MCF 10A (cell line): ENCODE data around the gene RAD51B. TPM values are rescaled to one million over a fixed set of nuclear protein-coding genes. Genes with fewer than 3 reads are reported as not detected.

Experiments
- BruUV-seq: library from RNA; stranded (reverse); fragments of 400-500 nt; replicated peaks from 2 replicates; lab custom pipeline; 2021; lab: Mats Ljungman, UMichigan
- CTCF ChIA-PET: fragments of 300-600 bp; sonication (Branson Sonifier 250); formaldehyde crosslinking; extraction: SDS; loops from one replicate; lab custom pipeline; 2021; ENCODE audit warnings: antibody characterized with exemption, inconsistent platforms; lab: Yijun Ruan, JAX
- POLR2A ChIA-PET: fragments of 300-600, 350-650 bp; sonication (Branson Sonifier 250); formaldehyde crosslinking; extraction: SDS; loops from one replicate; lab custom pipeline; 2020; ENCODE audit warnings: antibody characterized with exemption, inconsistent platforms; lab: Yijun Ruan, JAX
- DNase-seq: peaks from one replicate; pipeline ENCODE4 v3.0.0-alpha.2; 2018; ENCODE audit not compliant: unreplicated experiment
- H3K27ac Mint-ChIP-seq: one replicate; pipeline ENCODE4 v1.8.0; 2022; ENCODE audit warnings: mild to moderate bottlenecking, low read depth, mixed read lengths; ENCODE audit not compliant: unreplicated experiment
- H3K27me3 Mint-ChIP-seq: one replicate; pipeline ENCODE4 v1.8.0; 2022; ENCODE audit warnings: mixed read lengths; ENCODE audit not compliant: insufficient read depth, unreplicated experiment
- H3K36me3 Mint-ChIP-seq: one replicate; pipeline ENCODE4 v1.8.0; 2022; ENCODE audit warnings: mild to moderate bottlenecking, moderate library complexity, mixed read lengths; ENCODE audit not compliant: insufficient read depth, unreplicated experiment
- H3K4me1 Mint-ChIP-seq: one replicate; pipeline ENCODE4 v1.8.0; 2022; ENCODE audit warnings: mixed read lengths; ENCODE audit not compliant: insufficient read depth, unreplicated experiment
- H3K4me3 Mint-ChIP-seq: one replicate; pipeline ENCODE4 v1.8.0; 2022; ENCODE audit warnings: mild to moderate bottlenecking, moderate library complexity, mixed read lengths; ENCODE audit not compliant: unreplicated experiment
- H3K9me3 Mint-ChIP-seq: one replicate; pipeline ENCODE4 v1.8.0; 2022; ENCODE audit warnings: mixed read lengths; ENCODE audit not compliant: unreplicated experiment
- CTCF ChIP-seq: fragments of 200-600 bp; IDR thresholded peaks from one replicate; pipeline ENCODE4 v1.8.0; 2022; ENCODE audit warnings: antibody characterized with exemption, mild to moderate bottlenecking; ENCODE audit not compliant: unreplicated experiment
- intact Hi-C: fragments of 100-400 bp; cut with micrococcal nuclease; formaldehyde crosslinking; loops from 2 replicates; pipeline ENCODE4 v1.14.1; 2022
- total RNA-seq: library from RNA; stranded (reverse); gene quantifications from 2 replicates; pipeline ENCODE4 v1.2.3, GENCODE V29; 2022

The RAD51B gene
- total RNA-seq, 1 experiment from 2014 or later: 14.6 TPM

- Mint-ChIP-seq H3K9me3 (peaks cover 6% of the 10 kb centered on the region), H3K4me3 (no peak overlapping the region), H3K27me3 (no peaks in the 10 kb centered on the region), H3K27ac (no peak overlapping the region), H3K36me3 (peaks cover 6% of the 10 kb centered on the region), H3K4me1 (peaks cover 37% of the 10 kb centered on the region)
- ChIA-PET POLR2A (interaction anchor here (0.9 to 2.0 kb wide), 6 partner anchors 25 to 211 kb away, joined by 3 to 6 read pairs (median 4); no protein-coding TSS in a partner anchor), CTCF (interaction anchor here (0.9 kb wide), 2 partner anchors 23 to 50 kb away, joined by 3 read pairs; no protein-coding TSS in a partner anchor)
- intact Hi-C loops: no loop called here
- no peak for TF ChIP-seq CTCF
- DNase-seq: no peak
- BruUV-seq: no TSS peak
Measured at GRCh38 chr14:68574461-68574860, 754.9 kb downstream of the RAD51B start.

- intact Hi-C loops: loop anchor here (5.0 kb wide), 1 partner anchor 112 kb away; no protein-coding TSS in a partner anchor
- Mint-ChIP-seq H3K4me1 (peaks cover 38% of the 10 kb centered on the region), H3K27me3 (no peaks in the 10 kb centered on the region), H3K4me3 (no peak overlapping the region), H3K9me3 (peaks cover 6% of the 10 kb centered on the region), H3K36me3 (peaks cover 6% of the 10 kb centered on the region), H3K27ac (no peak overlapping the region)
- ChIA-PET CTCF (interaction anchor here (0.9 to 1.0 kb wide), 2 partner anchors 23 to 326 kb away, joined by 3 to 5 read pairs; no protein-coding TSS in a partner anchor), POLR2A (interaction anchor here (0.7 to 2.0 kb wide), 8 partner anchors 25 to 218 kb away, joined by 3 to 6 read pairs (median 4); partner anchors contain the start of gene ZFP36L1)
- TF ChIP-seq CTCF: no peak
- DNase-seq: no peak
- no TSS peak for BruUV-seq
Measured at GRCh38 chr14:68574906-68575305, 755.3 kb downstream of the RAD51B start.

DNA sequence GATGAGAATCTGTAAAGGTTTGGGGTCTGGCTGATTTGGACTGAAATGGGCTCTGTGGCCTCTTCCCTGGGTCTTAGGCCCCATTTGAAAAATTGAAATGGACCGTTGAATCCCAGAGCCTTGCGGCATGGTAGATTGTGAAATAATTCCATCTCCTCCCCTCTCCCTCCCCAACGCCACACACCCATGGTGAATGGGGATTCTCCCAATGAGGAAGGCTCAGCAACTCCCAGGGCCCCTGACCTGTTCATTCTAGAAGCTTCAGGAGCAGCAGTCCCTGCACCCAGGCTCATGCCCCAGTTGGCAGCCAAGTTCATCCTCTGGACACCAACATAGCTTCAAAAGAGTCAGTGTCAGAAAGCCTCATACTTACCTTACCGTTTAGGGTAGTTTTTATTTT is 755.8 kb downstream of the RAD51B start:
- H3K9me3 Mint-ChIP-seq: peaks cover 6% of the 10 kb centered on the region
- H3K27ac Mint-ChIP-seq: no peak overlapping the region
- peaks cover 6% of the 10 kb centered on the region for H3K36me3 Mint-ChIP-seq
- DNase-seq: no peak
- H3K27me3 Mint-ChIP-seq: no peaks in the 10 kb centered on the region
- H3K4me1 Mint-ChIP-seq: peaks cover 43% of the 10 kb centered on the region
- no peak overlapping the region for H3K4me3 Mint-ChIP-seq
- POLR2A ChIA-PET: interaction anchor here (0.7 to 2.0 kb wide), 10 partner anchors 23 to 218 kb away, joined by 3 to 11 read pairs (median 4); partner anchors contain the start of gene ZFP36L1
- CTCF ChIA-PET: interaction anchor here (1.0 to 1.1 kb wide), 2 partner anchors 242 to 327 kb away, joined by 3 to 5 read pairs; no protein-coding TSS in a partner anchor
- no peak for TF ChIP-seq CTCF
- BruUV-seq: no TSS peak
- intact Hi-C loops: loop anchor here (5.0 kb wide), 1 partner anchor 112 kb away; no protein-coding TSS in a partner anchor

DNA sequence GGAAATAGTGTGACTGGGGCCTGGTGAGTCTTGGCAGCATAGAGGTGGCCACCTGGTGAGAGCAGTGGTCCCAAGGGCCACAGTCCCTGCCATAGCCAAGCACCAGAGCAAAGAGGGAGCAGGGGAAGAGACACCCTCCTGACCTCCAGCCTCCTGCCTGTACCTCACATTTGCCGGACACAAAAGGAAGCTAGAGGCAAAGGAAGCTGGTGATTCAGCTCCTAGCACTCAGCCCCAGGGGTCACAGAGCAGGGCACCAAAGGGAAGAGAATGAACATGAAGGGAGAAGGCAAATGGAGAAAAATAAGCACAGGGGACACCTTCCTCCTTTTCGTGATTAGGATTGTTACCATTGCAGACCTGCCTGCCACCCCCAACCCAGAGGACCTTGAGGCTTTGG is 756.5 kb downstream of the RAD51B start:
- no peak for TF ChIP-seq CTCF
- Mint-ChIP-seq H3K4me3 (no peak overlapping the region), H3K9me3 (peaks cover 6% of the 10 kb centered on the region), H3K36me3 (peaks cover 6% of the 10 kb centered on the region), H3K27me3 (no peaks in the 10 kb centered on the region), H3K27ac (peak overlapping the region; percentile 97), H3K4me1 (peaks cover 48% of the 10 kb centered on the region)
- ChIA-PET POLR2A (interaction anchor here (0.6 to 1.7 kb wide), 6 partner anchors 24 to 217 kb away, joined by 3 to 11 read pairs (median 5); partner anchors contain the start of gene ZFP36L1), CTCF (interaction anchor here (1.0 to 1.2 kb wide), 3 partner anchors 214 to 327 kb away, joined by 3 to 5 read pairs (median 4); no protein-coding TSS in a partner anchor)
- no peak for DNase-seq
- intact Hi-C loops: loop anchor here (5.0 kb wide), 1 partner anchor 111 kb away; no protein-coding TSS in a partner anchor
- no TSS peak for BruUV-seq
